ENCODE data around the gene HOXA3.

Gene HOXA3

GRCh38 chr7:27101171-27101956, 51.0 kb downstream of the HOXA3 start:
- DNase-seq = no peak

- no peak for DNase-seq
Measured at GRCh38 chr7:27100694-27101170, 51.7 kb downstream of the HOXA3 start.

- no peak for DNase-seq
Measured at GRCh38 chr7:27099453-27100370, 52.7 kb downstream of the HOXA3 start.

GRCh38 chr7:27098578-27099451, 53.6 kb downstream of the HOXA3 start:
- no peak for DNase-seq

- DNase-seq = no peak
Measured at GRCh38 chr7:27097686-27098577, 54.5 kb downstream of the HOXA3 start.

GRCh38 chr7:27096768-27097514, 55.4 kb downstream of the HOXA3 start:
- DNase-seq = peak; percentile 4

- DNase-seq = peak; percentile 82
Measured at GRCh38 chr7:27095897-27096767, 56.3 kb downstream of the HOXA3 start, which contains the start of gene HOXA1. HOXA1 (minus strand) TSS chr7:27096000; CDS start chr7:27095912, 88 bp downstream.

GRCh38 chr7:27095050-27095896, 57.1 kb downstream of the HOXA3 start:
- peak; percentile 8 for DNase-seq

GRCh38 chr7:27094304-27095049, 57.9 kb downstream of the HOXA3 start:
- no peak for DNase-seq

GRCh38 chr7:27093184-27093895, 59.0 kb downstream of the HOXA3 start:
- no peak for DNase-seq

GRCh38 chr7:27092819-27093110, 59.6 kb downstream of the HOXA3 start:
- no peak for DNase-seq

GRCh38 chr7:27091941-27092818, 60.2 kb downstream of the HOXA3 start:
- DNase-seq = no peak

- no peak for DNase-seq
Measured at GRCh38 chr7:27091105-27091504, 61.3 kb downstream of the HOXA3 start.

- no peak for DNase-seq
Measured at GRCh38 chr7:27088002-27088922, 64.1 kb downstream of the HOXA3 start.

- no peak for DNase-seq
Measured at GRCh38 chr7:27083646-27084045, 68.7 kb downstream of the HOXA3 start.
